AML-193 (cell line): ENCODE measurements around the gene UNC5B.
"Not testable (repeated sequence)": the region's sequence is repeated elsewhere in the genome, so short reads cannot be mapped to it uniquely, and the experiment has no call there.

Experiments
- DNase-seq, 2 experiments: peaks; one replicate each; lab custom pipeline; 2025; lab: John Stamatoyannopoulos, UW

The UNC5B gene

GRCh38 chr10:71209731-71210541 is 2.4 kb upstream of the UNC5B start:
- no peak for DNase-seq

GRCh38 chr10:71210542-71210871 is 1.9 kb upstream of the UNC5B start:
- DNase-seq: no peak

GRCh38 chr10:71211053-71211452 is 1.3 kb upstream of the UNC5B start:
- DNase-seq: no peak

GRCh38 chr10:71211775-71212317 is 524 bp upstream of the UNC5B start:
- no peak for DNase-seq

GRCh38 chr10:71213127-71213621 is 804 bp downstream of the UNC5B start:
- no peak for DNase-seq

- DNase-seq: no peak
Observed at GRCh38 chr10:71213761-71214440, 1.5 kb downstream of the UNC5B start.

GRCh38 chr10:71214641-71215559 is 2.5 kb downstream of the UNC5B start:
- no peak for DNase-seq

GRCh38 chr10:71216363-71216695 is 4.0 kb downstream of the UNC5B start:
- no peak for DNase-seq

GRCh38 chr10:71216751-71217265 is 4.4 kb downstream of the UNC5B start:
- no peak for DNase-seq

- no peak for DNase-seq
Observed at GRCh38 chr10:71217266-71218045, 5.1 kb downstream of the UNC5B start.

- no peak for DNase-seq
Observed at GRCh38 chr10:71218046-71218650, 5.8 kb downstream of the UNC5B start.

GRCh38 chr10:71218651-71219050 is 6.3 kb downstream of the UNC5B start:
- no peak for DNase-seq

- DNase-seq: not testable (repeated sequence)
Observed at GRCh38 chr10:71219236-71219917, 7.0 kb downstream of the UNC5B start.

- no peak for DNase-seq
Observed at GRCh38 chr10:71219918-71220688, 7.7 kb downstream of the UNC5B start.

GRCh38 chr10:71220689-71221540 is 8.5 kb downstream of the UNC5B start:
- DNase-seq: no peak

- DNase-seq: no peak
Observed at GRCh38 chr10:71221586-71222202, 9.3 kb downstream of the UNC5B start.

GRCh38 chr10:71222601-71223346 is 10.4 kb downstream of the UNC5B start:
- no peak for DNase-seq
